SK-N-SH (cell line): Measurements from ENCODE around the gene CNTNAP2.
A peak's percentile ranks its signal among the peaks of the same experiment; 100 is the strongest.

Experiments
- CTCF ChIP-seq: fragments of 200-600 bp; sonication (generic); IDR thresholded peaks from 2 replicates; pipeline ENCODE4 v1.6.1; 2017; ENCODE audit warnings: antibody characterized with exemption, mild to moderate bottlenecking, moderate library complexity
- EP300 ChIP-seq, 2 experiments: IDR thresholded peaks; 2 replicates each; pipeline versions ENCODE4 v1.4.0 to v1.6.1; 2012; ENCODE audit warnings: borderline replicate concordance in 1 of 2, low read depth in 1 of 2, low read length in 1 of 2
- EZH2phosphoT487 ChIP-seq: fragments of 200-600 bp; sonication (generic); IDR thresholded peaks from 2 replicates; pipeline ENCODE4 v1.6.1; 2017; ENCODE audit warnings: low read depth, mixed run types, mild to moderate bottlenecking, antibody characterized with exemption, moderate library complexity, borderline replicate concordance
- FOSL2 ChIP-seq: IDR thresholded peaks from 2 replicates; pipeline ENCODE4 v1.4.0; 2012; ENCODE audit warnings: low read depth, mild to moderate bottlenecking, moderate library complexity, borderline replicate concordance
- FOXM1 ChIP-seq: IDR thresholded peaks from 2 replicates; pipeline ENCODE4 v1.4.0; 2012; ENCODE audit warnings: low read depth, mild to moderate bottlenecking
- GABPA ChIP-seq: IDR thresholded peaks from 2 replicates; pipeline ENCODE4 v1.4.0; 2012; ENCODE audit warnings: low read depth, mild to moderate bottlenecking
- MAX ChIP-seq: IDR thresholded peaks from 2 replicates; pipeline ENCODE4 v1.4.0; 2012; ENCODE audit warnings: low read depth
- NRF1 ChIP-seq: IDR thresholded peaks from 2 replicates; pipeline ENCODE4 v1.6.1; 2012; ENCODE audit warnings: low read depth, mild to moderate bottlenecking, low read length
- POLR2AphosphoS5 ChIP-seq: IDR thresholded peaks from 2 replicates; pipeline ENCODE4 v1.6.1; 2012; ENCODE audit warnings: low read depth, low read length
- REST ChIP-seq: IDR thresholded peaks from 2 replicates; pipeline ENCODE4 v1.6.1; 2012; ENCODE audit warnings: mild to moderate bottlenecking, low read depth, low read length, moderate library complexity
- USF1 ChIP-seq: IDR thresholded peaks from 2 replicates; pipeline ENCODE4 v1.4.0; 2012; ENCODE audit warnings: low read depth, borderline replicate concordance
- ZBTB33 ChIP-seq: IDR thresholded peaks from 2 replicates; pipeline ENCODE4 v1.4.0; 2012; ENCODE audit warnings: low read depth, borderline replicate concordance

- TF ChIP-seq REST (no peak), CTCF (no peak), MAX (no peak), EP300 (IDR thresholded peaks at IDR 0.05; ENCODE audit: borderline replicate concordance in 1 of 2, low read depth in 1 of 2, low read length in 1 of 2) (peak in 1 of 2 experiments; percentile 100; a peak in 2 of 4 replicates), NRF1 (no peak), FOSL2 (no peak), FOXM1 (no peak), USF1 (no peak), POLR2AphosphoS5 (peak; percentile 33; the same call in 1 of the 2 replicates), EZH2phosphoT487 (no peak), GABPA (no peak), ZBTB33 (no peak)
Observed at GRCh38 chr7:146830686-146831085, 714.1 kb downstream of the CNTNAP2 start.
